ENCODE data around the gene FNDC3A.

Gene FNDC3A

GRCh38 chr13:49225223-49226042 lies 249.7 kb downstream of the FNDC3A start:
- no peak for DNase-seq

DNA sequence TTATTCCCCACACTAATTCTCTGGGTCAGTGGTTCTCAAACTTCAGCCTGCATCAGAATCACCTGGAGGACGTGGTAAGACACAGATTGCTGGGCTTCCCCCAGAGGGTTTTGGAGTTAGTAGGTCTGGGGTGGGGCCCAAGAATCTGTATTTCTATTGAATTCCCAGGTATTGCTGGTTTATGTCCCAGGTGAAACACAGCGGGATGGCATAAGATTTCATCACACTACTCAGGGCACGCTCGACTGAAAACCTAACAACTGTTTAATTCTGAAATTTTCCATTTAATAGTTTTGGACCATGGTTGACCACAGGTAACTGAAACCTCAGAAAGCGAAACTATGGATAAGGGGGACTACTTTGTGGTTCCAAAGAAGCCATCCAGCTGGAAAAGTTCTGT lies 250.9 kb downstream of the FNDC3A start:
- no peak for DNase-seq

- DNase-seq, result no peak
Measured at GRCh38 chr13:49234741-49235140, 259.0 kb downstream of the FNDC3A start.

DNA sequence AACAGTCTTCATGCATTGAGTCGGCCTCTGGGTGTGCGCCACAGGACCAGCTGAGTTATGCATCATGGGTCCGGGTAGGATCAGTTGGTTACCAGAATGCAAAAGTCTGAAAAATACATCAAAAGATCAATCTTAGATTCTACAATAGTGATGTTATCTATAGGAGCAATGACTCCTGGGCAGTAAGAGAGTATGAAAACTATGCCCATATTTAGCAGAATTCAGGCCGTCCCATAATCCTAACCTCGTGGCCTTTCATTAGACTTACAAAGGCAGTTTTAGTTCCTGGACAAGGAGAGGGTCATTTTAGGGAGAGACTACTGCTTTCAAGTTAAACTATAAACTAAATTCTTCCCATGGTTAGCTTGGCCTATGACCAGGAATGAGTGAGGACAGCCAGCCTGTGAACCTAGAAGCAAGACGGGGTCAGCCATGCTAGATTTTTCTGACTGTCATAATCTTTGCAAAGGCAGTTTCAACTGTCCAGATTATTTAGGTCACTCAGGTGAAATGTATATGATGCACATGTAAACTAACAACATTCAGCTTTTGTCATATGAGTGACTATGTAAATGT lies 260.2 kb downstream of the FNDC3A start:
- DNase-seq, result no peak

DNA sequence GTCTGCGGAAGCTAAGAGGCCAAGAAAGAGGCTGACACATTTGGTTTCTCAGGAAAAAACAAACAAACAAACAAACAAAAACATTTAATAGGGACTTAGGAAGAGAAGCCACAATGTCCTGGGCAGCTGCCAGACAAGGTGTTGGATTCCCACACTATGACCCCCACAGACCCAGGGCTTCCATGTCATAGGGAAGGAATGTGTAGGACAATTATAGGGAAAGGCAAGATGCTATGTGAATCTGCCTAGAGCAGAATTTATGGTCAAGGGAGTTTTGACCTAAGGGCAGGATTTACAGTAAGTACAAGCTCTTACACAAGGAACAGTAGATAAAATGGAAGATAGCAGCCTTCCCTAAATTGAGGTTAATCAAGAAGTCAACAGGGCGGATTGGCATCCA lies 262.9 kb downstream of the FNDC3A start:
- no peak for DNase-seq

DNA sequence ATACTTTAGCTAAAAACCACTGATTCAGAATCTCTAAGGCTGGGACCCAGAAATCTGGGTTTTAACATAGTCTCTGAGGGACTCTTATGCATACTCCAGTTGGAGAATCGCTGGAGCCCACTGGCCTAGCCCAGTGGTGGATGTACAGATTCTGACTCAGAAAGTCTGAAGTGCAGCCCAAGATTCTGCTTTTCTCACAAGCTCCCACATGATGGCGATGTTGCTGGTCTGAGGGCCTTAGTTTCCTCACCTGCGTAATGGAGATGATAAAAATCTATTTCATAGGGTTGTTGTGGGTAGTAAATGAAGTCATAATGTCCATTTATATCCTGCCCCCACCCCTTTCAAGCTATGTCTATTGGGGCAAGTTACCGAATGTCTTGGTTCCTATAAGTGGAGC lies 264.3 kb downstream of the FNDC3A start:
- peak; percentile 21 for DNase-seq

GRCh38 chr13:49241296-49241695 lies 265.6 kb downstream of the FNDC3A start:
- no peak for DNase-seq

DNA sequence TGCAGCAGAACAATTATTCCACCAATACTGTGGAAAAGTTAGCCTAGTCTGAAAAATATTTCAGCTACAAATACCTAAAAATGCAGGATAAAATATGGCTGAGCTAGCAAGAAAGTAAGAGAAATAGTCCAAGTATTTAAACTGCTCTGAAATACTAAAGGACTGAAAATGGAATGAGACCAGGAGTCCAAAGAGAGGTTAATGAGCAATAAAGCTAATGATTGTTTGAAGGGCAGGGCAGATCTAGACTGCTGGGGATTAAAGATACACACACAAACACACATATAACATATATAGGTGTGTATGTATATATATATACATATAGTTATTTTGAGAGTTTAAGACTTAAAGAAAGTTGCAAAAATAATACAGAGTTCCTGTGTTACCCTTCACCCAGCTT lies 269.4 kb downstream of the FNDC3A start:
- no peak for DNase-seq

GRCh38 chr13:49246850-49247642 lies 271.3 kb downstream of the FNDC3A start:
- DNase-seq, result no peak

- peak; percentile 94 for DNase-seq
Measured at GRCh38 chr13:49247643-49248621, 272.2 kb downstream of the FNDC3A start, which contains the start of gene CDADC1. Gene CDADC1 (plus strand): TSS chr13:49247925. CDS start chr13:49248038, 113 bp downstream.

GRCh38 chr13:49248622-49249002 lies 272.9 kb downstream of the FNDC3A start:
- no peak for DNase-seq

GRCh38 chr13:49251326-49251725 lies 275.6 kb downstream of the FNDC3A start:
- no peak for DNase-seq

- DNase-seq, result no peak
Measured at GRCh38 chr13:49253310-49253709, 277.6 kb downstream of the FNDC3A start.

GRCh38 chr13:49254007-49254406 lies 278.3 kb downstream of the FNDC3A start:
- no peak for DNase-seq

- DNase-seq, result no peak
Measured at GRCh38 chr13:49256841-49257240, 281.1 kb downstream of the FNDC3A start.

GRCh38 chr13:49258089-49258796 lies 282.5 kb downstream of the FNDC3A start:
- DNase-seq, result no peak
